GM19455 (cell line): ENCODE results near the gene CEP164.
A peak's percentile ranks its signal among the peaks of the same experiment; 100 is the strongest.

Source experiments
- ATAC-seq: cut with Tn5 transposase; IDR thresholded peaks from one replicate; pipeline ENCODE4 v1.9.1; 2021; ENCODE audit not compliant: unreplicated experiment

CEP164 gene

DNA sequence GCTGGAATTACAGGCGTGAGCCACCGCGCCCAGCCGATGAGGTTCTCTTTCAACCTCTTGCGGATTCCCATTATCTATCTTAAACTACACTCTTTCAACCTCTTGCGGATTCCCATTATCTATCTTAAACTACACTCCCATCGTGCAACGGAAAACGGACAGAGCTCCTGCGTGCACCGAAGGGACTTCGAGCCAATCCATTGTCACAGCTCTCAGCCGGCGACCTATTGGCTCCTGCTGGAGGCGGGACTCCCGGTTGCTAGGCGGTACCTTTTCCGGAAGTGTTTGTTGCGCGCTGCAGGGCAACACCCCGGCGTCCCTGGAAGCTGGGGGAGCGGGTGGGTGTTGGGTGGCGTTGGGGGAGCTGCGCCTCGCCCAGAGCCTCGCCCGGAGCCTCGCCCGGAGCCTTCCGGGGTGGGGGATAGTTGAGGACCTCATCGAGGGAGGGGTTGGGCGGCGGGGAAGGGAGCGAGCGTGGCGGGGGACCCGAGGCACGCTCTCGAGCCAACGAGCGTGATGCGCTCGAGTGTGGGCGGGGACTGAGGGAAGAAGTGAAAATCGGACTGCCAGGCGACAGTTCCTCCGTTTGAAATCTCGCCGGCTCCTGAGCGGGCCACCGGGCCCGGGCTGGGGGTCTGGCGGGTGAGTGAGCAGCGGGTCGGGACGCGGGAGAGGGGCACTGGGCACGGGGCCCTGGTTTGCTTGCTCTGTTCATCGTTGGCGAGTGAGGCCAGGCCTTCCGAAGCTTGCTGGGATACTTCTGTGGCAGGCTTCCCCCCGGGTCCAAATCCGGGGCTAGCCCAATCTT lies at the start of gene CEP164:
CEP164 (plus strand) TSS at position 288 of the 808 bp plus-strand sequence. CDS start 10,733 bp downstream, outside the sequence.
- ATAC-seq: peak; percentile 94

GRCh38 chr11:117278347-117278746 lies 49.3 kb upstream of the CEP164 start:
- no peak for ATAC-seq

GRCh38 chr11:117279711-117280376 lies 47.8 kb upstream of the CEP164 start:
- no peak for ATAC-seq

- ATAC-seq: no peak
Measured at GRCh38 chr11:117281159-117281558, 46.5 kb upstream of the CEP164 start.

DNA sequence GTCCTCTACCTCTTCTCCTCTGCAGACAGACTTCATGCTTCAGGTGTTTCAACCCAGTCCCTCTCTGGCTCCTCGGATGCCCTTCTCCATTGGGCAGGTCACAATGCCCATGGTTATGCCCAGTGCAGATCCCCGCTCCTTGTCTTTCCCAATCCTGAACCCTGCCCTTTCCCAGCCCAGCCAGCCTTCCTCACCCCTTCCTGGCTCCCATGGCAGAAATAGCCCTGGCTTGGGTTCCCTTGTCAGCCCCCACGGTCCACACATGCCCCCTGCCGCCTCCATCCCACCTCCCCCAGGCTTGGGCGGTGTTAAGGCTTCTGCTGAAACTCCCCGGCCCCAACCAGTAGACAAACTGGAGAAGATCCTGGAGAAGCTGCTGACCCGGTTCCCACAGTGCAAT lies 45.8 kb upstream of the CEP164 start:
- ATAC-seq: no peak

DNA sequence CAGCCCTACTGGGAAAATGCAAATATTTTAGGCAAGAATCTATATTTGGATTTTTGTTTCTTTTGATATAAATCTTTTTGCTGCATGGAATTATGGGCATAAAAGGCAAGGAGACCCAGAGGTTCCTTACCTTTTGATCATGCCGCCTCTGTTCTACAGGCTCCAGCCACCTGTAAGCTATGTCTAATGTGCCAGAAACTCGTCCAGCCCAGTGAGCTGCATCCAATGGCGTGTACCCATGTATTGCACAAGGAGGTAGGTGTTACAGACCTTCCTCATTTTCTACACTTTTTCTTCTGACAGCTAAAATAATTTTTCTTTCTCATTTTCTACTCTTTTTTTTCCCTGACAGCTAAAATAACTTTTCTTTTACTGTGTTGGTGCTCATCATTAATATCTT lies 44.7 kb upstream of the CEP164 start:
- no peak for ATAC-seq

- no peak for ATAC-seq
Measured at GRCh38 chr11:117284053-117284452, 43.6 kb upstream of the CEP164 start.

DNA sequence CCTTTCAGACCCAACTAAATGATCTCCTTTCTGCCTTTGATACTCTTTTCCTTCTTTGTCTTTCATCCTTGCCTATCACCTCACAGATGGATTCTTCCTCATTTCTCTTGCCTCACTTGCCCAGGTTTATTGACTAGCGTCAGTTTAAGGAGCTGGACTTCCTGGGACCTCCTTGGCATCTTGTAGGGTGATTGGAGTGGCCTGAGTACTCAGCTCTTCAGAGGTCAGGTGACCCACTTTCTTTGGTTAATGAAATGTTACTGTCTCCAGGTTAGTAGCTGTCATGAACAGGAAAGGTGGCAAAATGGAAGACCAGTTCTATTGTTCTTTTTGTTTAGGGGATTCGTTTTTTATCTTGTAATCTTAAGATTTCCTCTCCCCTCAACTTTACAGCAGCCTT lies 41.1 kb upstream of the CEP164 start:
- no peak for ATAC-seq

DNA sequence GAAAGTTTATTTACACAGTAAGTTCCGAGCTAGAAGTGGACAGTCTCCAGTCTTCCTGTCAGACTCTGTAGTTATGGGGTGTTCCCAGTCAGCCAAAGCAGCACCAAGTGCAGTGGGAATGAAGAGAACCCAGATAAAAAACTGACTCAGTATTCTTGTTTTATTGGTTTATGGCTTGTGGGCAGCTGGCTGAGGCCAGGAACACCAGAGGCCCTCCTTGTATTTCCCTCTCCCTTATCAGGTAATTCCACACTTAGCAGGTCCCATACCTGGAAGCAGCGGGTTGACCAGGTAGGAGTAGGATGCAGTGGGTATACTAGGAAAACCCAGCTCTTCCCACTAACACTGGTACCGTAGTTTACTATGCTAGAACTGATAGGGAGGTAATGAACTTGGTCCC lies 40.0 kb upstream of the CEP164 start:
- no peak for ATAC-seq

- no peak for ATAC-seq
Measured at GRCh38 chr11:117289795-117290194, 37.9 kb upstream of the CEP164 start.

GRCh38 chr11:117290809-117291396 lies 36.8 kb upstream of the CEP164 start, which contains the start of gene BACE1-AS:
BACE1-AS (plus strand) TSS chr11:117291346.
- no peak for ATAC-seq

GRCh38 chr11:117292616-117293015 lies 35.0 kb upstream of the CEP164 start:
- ATAC-seq: no peak

GRCh38 chr11:117295438-117296137 lies 32.1 kb upstream of the CEP164 start:
- ATAC-seq: no peak

- no peak for ATAC-seq
Measured at GRCh38 chr11:117296881-117297280, 30.8 kb upstream of the CEP164 start.

DNA sequence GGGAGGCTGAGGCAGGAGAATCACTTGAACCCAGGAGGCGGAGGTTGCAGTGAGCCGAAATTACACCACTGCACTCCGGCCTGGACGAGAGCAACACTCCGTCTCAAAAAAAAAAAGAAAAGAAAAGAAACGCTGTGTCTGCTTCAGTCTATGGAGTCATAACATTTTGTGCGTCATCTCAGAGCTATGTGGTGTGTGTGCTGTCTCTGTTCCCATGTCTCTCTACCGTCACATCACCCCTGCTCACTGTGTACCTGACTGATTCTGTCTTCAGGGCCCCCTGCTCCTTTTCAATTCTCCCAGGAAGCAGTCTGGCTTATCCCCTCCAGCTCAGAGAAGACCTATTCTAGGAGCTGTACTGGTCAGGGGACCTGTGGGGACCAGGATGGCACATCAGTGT lies 29.5 kb upstream of the CEP164 start:
- no peak for ATAC-seq

- ATAC-seq: no peak
Measured at GRCh38 chr11:117299351-117300282, 28.0 kb upstream of the CEP164 start.

DNA sequence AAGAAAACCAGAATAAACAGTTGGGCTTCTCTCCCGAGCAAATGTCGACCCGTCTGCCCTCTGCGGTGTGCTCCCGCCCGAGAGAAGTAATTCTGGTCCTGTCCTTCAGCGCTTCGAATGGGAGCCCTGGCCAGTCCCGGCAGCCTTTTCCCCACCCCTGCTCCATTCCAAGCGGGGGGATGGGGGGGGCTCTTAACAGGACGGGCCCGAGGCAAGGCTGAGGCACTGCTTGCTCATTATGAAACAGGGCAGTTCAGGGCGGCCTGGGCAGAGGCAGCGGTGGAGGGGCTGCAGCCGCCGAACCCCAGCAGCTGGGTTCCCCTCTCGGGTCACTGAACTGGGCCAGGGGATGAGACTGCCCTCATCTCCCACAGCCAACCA lies 27.4 kb upstream of the CEP164 start:
- no peak for ATAC-seq

DNA sequence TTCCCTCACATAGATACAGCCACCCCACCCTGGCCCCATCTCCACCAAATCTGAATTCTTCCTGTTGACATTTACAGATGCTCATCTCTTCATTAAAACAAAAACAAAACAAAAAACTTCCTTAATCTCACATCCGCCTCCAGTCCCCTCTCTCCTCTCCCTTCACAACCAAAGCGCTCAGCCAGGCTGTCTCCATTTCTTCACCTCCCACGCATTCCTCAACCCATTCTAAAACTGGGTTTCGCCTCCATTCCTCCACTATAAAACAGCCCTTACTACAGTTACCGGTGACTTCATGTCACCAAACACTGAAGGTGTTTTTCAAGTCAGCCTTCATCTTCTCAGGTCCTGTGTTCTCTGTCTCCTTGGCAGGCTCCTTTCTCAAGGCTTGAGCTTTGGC lies 26.9 kb upstream of the CEP164 start:
- ATAC-seq: no peak

DNA sequence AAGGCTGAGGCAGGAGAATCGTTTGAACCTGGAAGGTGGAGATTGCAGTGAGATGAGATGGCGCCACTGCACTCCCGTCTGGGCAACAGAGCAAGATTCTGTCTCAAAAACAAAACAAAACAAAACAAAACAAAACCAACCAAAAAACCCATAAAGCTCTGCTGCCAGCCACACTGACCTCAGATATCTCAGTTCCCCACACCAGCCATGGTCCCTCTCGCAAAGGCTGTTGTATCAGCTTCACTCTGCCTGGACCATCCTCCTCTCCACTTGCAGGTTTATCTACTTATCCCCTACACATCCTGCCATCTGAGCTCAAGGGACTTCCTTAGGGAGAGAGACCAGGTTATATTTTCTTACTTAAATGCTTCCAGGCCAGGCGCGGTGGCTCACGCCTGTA lies 25.4 kb upstream of the CEP164 start:
- ATAC-seq: no peak

- no peak for ATAC-seq
Measured at GRCh38 chr11:117303101-117303500, 24.6 kb upstream of the CEP164 start.
